NT2/D1 (cell line): ENCODE results near the gene TMEM233.

Experiments
- DNase-seq: peaks from one replicate; pipeline ENCODE4 v3.0.0-alpha.2; 2011; ENCODE audit warnings: low read depth, low spot score
- H3K27me3 ChIP-seq: 2 replicates; pipeline ENCODE4 v1.6.0; 2011; ENCODE audit warnings: mild to moderate bottlenecking; ENCODE audit not compliant: insufficient read length, insufficient read depth
- H3K36me3 ChIP-seq: 2 replicates; pipeline ENCODE4 v1.6.1; 2011; ENCODE audit warnings: mild to moderate bottlenecking, low read length, mixed read lengths; ENCODE audit not compliant: insufficient read depth, insufficient read length
- H3K4me1 ChIP-seq: 2 replicates; pipeline ENCODE4 v1.5.1; 2011; ENCODE audit not compliant: insufficient read depth, insufficient read length
- H3K4me3 ChIP-seq: 2 replicates; pipeline ENCODE4 v1.5.1; 2011; ENCODE audit warnings: low read depth; ENCODE audit not compliant: insufficient read length
- H3K9ac ChIP-seq: 2 replicates; pipeline ENCODE4 v1.6.0; 2011; ENCODE audit warnings: low read depth; ENCODE audit not compliant: insufficient read length
- H3K9me3 ChIP-seq: 2 replicates; pipeline ENCODE4 v1.5.1; 2011; ENCODE audit warnings: mild to moderate bottlenecking, low read length; ENCODE audit not compliant: insufficient read depth
- SUZ12 ChIP-seq: IDR thresholded peaks from 2 replicates; pipeline ENCODE4 v1.6.1; 2011; ENCODE audit not compliant: insufficient read length, insufficient read depth; ENCODE audit errors: extremely low read depth
- YY1 ChIP-seq: IDR thresholded peaks from 2 replicates; pipeline ENCODE4 v1.6.1; 2011; ENCODE audit not compliant: insufficient read length, insufficient read depth
- ZNF274 ChIP-seq: IDR thresholded peaks from 2 replicates; pipeline ENCODE4 v1.6.1; 2011; ENCODE audit warnings: mild to moderate bottlenecking, low read depth, low read length

TMEM233 gene

DNA sequence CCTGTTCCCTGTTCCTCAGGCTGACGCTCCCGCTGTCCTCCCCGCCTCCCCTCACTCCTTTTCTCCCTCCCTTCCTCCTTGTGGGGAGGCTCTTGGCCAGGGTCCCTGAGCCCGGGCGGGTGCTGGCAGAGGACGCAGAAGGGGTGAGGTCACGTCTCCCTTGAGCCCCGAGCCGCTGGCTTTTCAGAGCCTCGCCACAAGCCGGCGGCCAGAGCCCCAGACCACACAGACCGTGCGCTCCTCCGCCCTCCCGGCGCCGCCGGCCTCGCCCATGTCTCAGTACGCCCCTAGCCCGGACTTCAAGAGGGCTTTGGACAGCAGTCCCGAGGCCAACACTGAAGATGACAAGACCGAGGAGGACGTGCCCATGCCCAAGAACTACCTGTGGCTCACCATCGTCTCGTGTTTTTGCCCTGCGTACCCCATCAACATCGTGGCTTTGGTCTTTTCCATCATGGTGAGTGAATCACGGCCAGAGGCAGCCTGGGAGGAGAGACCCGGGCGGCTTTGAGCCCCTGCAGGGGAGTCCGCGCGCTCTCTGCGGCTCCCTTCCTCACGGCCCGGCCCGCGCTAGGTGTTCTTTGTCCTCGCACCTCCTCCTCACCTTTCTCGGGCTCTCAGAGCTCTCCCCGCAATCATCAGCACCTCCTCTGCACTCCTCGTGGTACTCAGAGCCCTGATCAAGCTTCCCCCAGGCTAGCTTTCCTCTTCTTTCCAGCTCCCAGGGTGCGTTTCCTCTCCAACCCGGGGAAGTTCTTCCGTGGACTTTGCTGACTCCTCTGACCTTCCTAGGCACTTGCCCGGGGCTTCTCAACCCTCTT lies at the start of gene TMEM233:
Gene TMEM233 (plus strand): TSS at position 197 of the 821 bp plus-strand sequence. CDS start 75 bp downstream, at position 272.
- Histone ChIP-seq H3K9me3 (no peaks in the 10 kb centered on the region), H3K4me3 (peak within 1 kb of the TSS; percentile 63), H3K27me3 (peaks cover 85% of the 10 kb centered on the region), H3K9ac (peak within 1 kb of the TSS; percentile 82), H3K36me3 (no peaks in the 10 kb centered on the region), H3K4me1 (no peaks in the 10 kb centered on the region)
- DNase-seq = no peak
- TF ChIP-seq YY1 (no peak), SUZ12 (peak; percentile 43)

DNA sequence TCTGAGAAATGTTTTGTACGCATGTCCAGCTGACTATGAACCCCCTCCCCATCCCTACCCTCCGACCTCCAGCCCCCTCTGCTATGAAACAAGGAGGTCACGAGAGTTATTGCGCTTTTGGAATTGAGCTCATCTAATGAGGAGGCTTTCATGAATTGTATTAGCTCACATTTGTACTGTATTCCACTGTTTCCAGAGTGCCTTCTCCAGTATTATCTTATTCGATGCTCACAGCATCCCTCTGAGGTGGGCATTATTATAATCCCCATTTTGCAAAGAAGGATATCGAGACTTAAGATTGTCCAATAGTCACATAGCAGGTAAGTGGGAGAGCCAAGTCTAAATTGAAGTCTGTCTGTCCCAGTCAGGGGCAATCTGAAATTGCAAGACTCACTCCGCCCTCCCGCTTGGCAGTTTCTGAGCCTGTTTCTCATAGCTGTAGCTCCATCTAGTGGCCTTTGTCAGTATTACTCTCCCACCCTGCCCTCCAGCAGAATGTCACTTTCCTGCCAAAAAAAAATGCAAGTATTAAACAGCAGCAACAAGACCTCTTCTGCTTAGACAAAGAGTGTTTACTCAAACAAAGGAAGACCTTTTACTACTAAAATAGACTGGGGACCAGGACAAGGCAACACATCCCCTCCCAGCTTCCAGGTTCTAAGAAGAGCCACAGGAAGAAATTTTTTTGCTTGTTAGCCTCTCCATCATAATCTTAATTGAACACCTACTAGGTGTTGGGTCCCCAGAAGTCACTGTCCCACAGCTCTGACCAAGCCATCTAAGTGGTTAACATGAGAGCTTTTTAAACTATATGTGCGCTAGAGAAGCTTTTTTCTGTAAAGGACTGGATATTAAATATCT lies 48.6 kb upstream of the TMEM233 start:
- TF ChIP-seq YY1 (no peak), SUZ12 (no peak), ZNF274 (no peak)
- H3K9ac ChIP-seq = no peak overlapping the region
- no peaks in the 10 kb centered on the region for H3K27me3 ChIP-seq
- no peaks in the 10 kb centered on the region for H3K4me1 ChIP-seq
- H3K4me3 ChIP-seq = no peak overlapping the region
- 0 out of 2 replicates have a peak, but pooled peaks cover 4% of the 10 kb centered on the region for H3K9me3 ChIP-seq
- DNase-seq = peak; percentile 74
- H3K36me3 ChIP-seq = no peaks in the 10 kb centered on the region

DNA sequence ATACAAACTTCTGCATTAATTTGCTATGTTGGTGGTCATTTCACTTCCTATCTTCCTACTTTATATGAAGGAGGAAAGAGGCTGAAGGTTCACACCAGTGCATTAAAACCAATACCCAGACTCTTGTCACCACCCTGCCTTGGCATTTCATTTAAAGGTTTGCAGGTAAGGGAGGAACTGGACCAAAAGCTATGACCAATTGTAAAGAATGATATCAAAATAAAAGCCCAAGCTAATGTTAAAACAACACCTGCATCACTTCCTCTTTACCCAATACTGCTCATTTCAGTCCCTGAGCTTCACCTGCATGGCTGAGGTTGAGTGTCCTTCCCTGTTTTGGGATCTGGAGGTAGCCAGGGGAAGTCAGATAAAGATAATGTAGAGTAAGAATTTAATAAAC lies 47.2 kb upstream of the TMEM233 start:
- no peaks in the 10 kb centered on the region for H3K27me3 ChIP-seq
- H3K36me3 ChIP-seq = no peaks in the 10 kb centered on the region
- H3K9me3 ChIP-seq = no peaks in the 10 kb centered on the region
- no peak overlapping the region for H3K9ac ChIP-seq
- H3K4me3 ChIP-seq = no peak overlapping the region
- TF ChIP-seq ZNF274 (no peak), YY1 (no peak), SUZ12 (no peak)
- DNase-seq = no peak
- no peaks in the 10 kb centered on the region for H3K4me1 ChIP-seq

DNA sequence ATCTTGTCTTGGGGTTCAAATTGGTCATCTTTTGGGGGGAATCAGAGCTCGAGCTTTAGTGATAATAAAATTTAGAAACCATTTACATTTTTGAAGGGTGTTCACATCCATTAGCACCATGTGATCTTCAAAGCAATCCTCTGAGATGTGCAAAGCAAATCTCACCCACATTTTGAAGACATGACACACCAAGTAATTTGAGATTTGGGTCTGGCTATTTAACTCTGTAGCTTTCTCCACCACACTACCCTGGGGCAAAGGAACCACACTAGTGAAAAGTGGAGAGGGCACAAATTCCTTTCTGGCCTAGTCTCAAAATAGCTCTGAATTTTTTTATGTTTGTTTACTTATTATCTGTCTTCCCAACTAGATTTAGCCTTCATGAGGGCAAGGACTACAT lies 46.6 kb upstream of the TMEM233 start:
- Histone ChIP-seq H3K9me3 (no peaks in the 10 kb centered on the region), H3K36me3 (no peaks in the 10 kb centered on the region), H3K27me3 (no peaks in the 10 kb centered on the region), H3K9ac (no peak overlapping the region), H3K4me3 (no peak overlapping the region), H3K4me1 (no peaks in the 10 kb centered on the region)
- TF ChIP-seq YY1 (no peak), ZNF274 (no peak), SUZ12 (no peak)
- no peak for DNase-seq

DNA sequence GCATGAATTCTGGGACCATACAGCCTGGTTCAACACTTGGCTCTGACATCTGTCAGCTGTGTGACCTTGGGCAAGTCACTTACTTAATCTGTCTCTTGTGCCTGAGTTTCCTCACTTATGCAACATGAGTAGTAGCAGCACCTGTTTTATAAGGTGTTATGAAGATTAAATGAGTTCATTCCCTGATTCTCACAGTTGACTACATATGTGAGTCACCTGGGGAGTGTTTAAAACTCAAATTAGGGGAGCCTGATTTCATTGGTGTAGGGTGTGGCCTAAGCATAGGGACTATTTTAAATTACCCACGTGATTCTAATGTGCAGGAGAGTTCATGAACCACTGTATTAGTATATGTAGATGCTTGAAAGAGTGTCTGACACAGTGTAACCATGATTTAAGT lies 36.7 kb upstream of the TMEM233 start:
- H3K27me3 ChIP-seq = no peaks in the 10 kb centered on the region
- H3K9me3 ChIP-seq = no peaks in the 10 kb centered on the region
- no peaks in the 10 kb centered on the region for H3K36me3 ChIP-seq
- H3K4me1 ChIP-seq = no peaks in the 10 kb centered on the region
- H3K9ac ChIP-seq = no peak overlapping the region
- no peak overlapping the region for H3K4me3 ChIP-seq
- DNase-seq = no peak
- TF ChIP-seq ZNF274 = no peak
- no peak for TF ChIP-seq SUZ12
- no peak for TF ChIP-seq YY1

DNA sequence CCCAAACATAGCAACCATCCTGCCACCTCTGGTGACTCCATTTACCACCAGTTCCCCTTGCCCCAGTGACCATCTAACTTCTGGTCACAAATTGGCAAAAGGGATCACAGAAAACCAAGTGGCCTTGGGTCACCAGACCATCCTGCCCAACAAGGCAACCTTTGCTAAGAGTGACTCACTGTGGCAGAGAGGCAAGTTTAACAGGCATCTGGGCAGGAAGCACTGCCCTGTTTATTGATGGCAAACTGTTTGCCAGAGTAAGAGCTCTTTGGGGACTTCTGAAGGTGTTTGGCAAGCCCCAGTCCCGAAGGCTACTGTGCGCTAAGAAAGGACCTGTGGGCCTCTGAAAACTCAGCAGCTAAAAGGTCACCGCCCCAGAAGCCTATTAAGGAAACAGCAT lies 28.2 kb upstream of the TMEM233 start:
- no peaks in the 10 kb centered on the region for H3K36me3 ChIP-seq
- H3K4me1 ChIP-seq = no peaks in the 10 kb centered on the region
- no peak overlapping the region for H3K4me3 ChIP-seq
- H3K9ac ChIP-seq = no peak overlapping the region
- no peak for DNase-seq
- no peaks in the 10 kb centered on the region for H3K9me3 ChIP-seq
- TF ChIP-seq YY1 (no peak), ZNF274 (no peak), SUZ12 (no peak)
- H3K27me3 ChIP-seq = no peaks in the 10 kb centered on the region

DNA sequence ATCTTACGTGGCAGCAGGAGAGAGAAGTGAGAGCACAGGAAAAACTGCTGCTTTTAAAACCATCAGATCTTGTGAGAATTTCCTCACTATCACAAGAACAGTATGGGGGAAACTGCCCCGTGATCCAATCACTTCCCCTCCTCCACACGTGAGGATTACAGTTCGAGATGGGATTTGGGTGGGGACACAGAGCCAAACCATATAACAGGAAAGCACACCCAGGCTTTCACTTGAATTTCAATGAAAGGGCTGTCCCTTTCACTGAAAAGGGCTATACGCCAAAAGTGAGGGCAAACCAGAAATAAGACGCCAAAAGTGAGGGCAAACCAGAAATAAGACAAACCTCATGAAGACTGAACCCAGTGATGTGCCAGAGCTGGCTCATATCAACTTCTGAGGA lies 22.8 kb upstream of the TMEM233 start:
- H3K9me3 ChIP-seq = no peaks in the 10 kb centered on the region
- no peak for TF ChIP-seq ZNF274
- no peak for TF ChIP-seq SUZ12
- TF ChIP-seq YY1 = no peak
- no peaks in the 10 kb centered on the region for H3K27me3 ChIP-seq
- H3K36me3 ChIP-seq = no peaks in the 10 kb centered on the region
- no peak overlapping the region for H3K9ac ChIP-seq
- DNase-seq = no peak
- no peaks in the 10 kb centered on the region for H3K4me1 ChIP-seq
- H3K4me3 ChIP-seq = no peak overlapping the region
